DMS79 treated with DMSO at 0.1 percent for 48 hours (cell line): Measurements from ENCODE around the gene DOHH.

ENCODE experiments used
- DNase-seq: peaks from one replicate; lab custom pipeline; 2025; lab: John Stamatoyannopoulos, UW

DOHH gene

GRCh38 chr19:3441089-3441985 lies 59.1 kb downstream of the DOHH start:
- no peak for DNase-seq
